H1 (cell line): ENCODE data around the gene GID4.

Experiments used
- BCL11A ChIP-seq, 2 experiments: IDR thresholded peaks; one replicate each; pipeline ENCODE4 v1.6.1; 2011; ENCODE audit warnings: low read depth in 2 of 2, low read length in 2 of 2, mild to moderate bottlenecking in 2 of 2
- CTCF ChIP-seq, 3 experiments: IDR thresholded peaks; 1 replicate in 2 of 3; 2 replicates in 1 of 3; pipeline versions ENCODE4 v1.5.1 to v1.6.1; 2011; ENCODE audit warnings: low read length in 3 of 3, mild to moderate bottlenecking in 3 of 3, inconsistent platforms in 2 of 3, low read depth in 1 of 3, moderate library complexity in 1 of 3; ENCODE audit not compliant: insufficient read depth in 1 of 3; ENCODE audit errors: control extremely low read depth in 1 of 3
- EGR1 ChIP-seq: IDR thresholded peaks from 2 replicates; pipeline ENCODE4 v1.6.1; 2011; ENCODE audit warnings: low read depth, low read length, borderline replicate concordance
- EP300 ChIP-seq, 2 experiments: IDR thresholded peaks; 1 replicate in 1 of 2; 2 replicates in 1 of 2; pipeline ENCODE4 v1.6.1; 2011 to 2012; ENCODE audit warnings: low read depth in 2 of 2, low read length in 2 of 2, mild to moderate bottlenecking in 2 of 2, borderline replicate concordance in 1 of 2, inconsistent platforms in 1 of 2, moderate library complexity in 1 of 2
- GABPA ChIP-seq: IDR thresholded peaks from 2 replicates; pipeline ENCODE4 v1.6.1; 2011; ENCODE audit warnings: mild to moderate bottlenecking, low read length, moderate library complexity, borderline replicate concordance; ENCODE audit not compliant: insufficient read depth
- KDM1A ChIP-seq: fragments of 200-600, 300-600 bp; sonication (generic); IDR thresholded peaks from 2 replicates; pipeline ENCODE4 v1.7.1; 2016; ENCODE audit warnings: mild to moderate bottlenecking, low read length, borderline replicate concordance
- POLR2A ChIP-seq, 2 experiments: IDR thresholded peaks; 1 replicate in 1 of 2; 2 replicates in 1 of 2; pipeline ENCODE4 v1.6.1; 2011; ENCODE audit warnings: low read depth in 2 of 2, low read length in 2 of 2, mild to moderate bottlenecking in 2 of 2; ENCODE audit errors: control extremely low read depth in 1 of 2
- POLR2AphosphoS5 ChIP-seq: IDR thresholded peaks from 2 replicates; pipeline ENCODE4 v1.6.1; 2011; ENCODE audit warnings: low read depth, low read length
- SP2 ChIP-seq: IDR thresholded peaks from 2 replicates; pipeline ENCODE4 v1.6.1; 2012; ENCODE audit warnings: mild to moderate bottlenecking, low read length, inconsistent platforms
- SUZ12 ChIP-seq: fragments of 200-600 bp; sonication (generic); IDR thresholded peaks from 2 replicates; pipeline ENCODE4 v1.6.1; 2012; ENCODE audit warnings: mild to moderate bottlenecking, inconsistent platforms, low read length, moderate library complexity, mixed read lengths
- USF2 ChIP-seq: IDR thresholded peaks from 2 replicates; pipeline ENCODE4 v1.6.1; 2011; ENCODE audit warnings: low read length, improper control_type of control experiment

- TF ChIP-seq CTCF (IDR thresholded peaks at IDR 0.05; ENCODE audit: control extremely low read depth in 1 of 3, insufficient read depth in 1 of 3, low read depth in 1 of 3, low read length in 3 of 3), result no peak
- TF ChIP-seq EP300 (IDR thresholded peaks at IDR 0.05; ENCODE audit: borderline replicate concordance in 1 of 2, low read depth in 2 of 2, low read length in 2 of 2), result no peak
- peak; percentile 97 for TF ChIP-seq USF2
- no peak for TF ChIP-seq SUZ12
- no peak for TF ChIP-seq EGR1
- TF ChIP-seq POLR2AphosphoS5, result peak; percentile 72
- TF ChIP-seq KDM1A, result no peak
- no peak for TF ChIP-seq BCL11A (IDR thresholded peaks at IDR 0.05; ENCODE audit: low read depth in 2 of 2, low read length in 2 of 2)
- TF ChIP-seq POLR2A (IDR thresholded peaks at IDR 0.05; ENCODE audit: control extremely low read depth in 1 of 2, low read depth in 2 of 2, low read length in 2 of 2), result peak in 1 of 2 experiments; percentile 62; a peak in 1 of 3 replicates
- no peak for TF ChIP-seq GABPA
- TF ChIP-seq SP2, result peak; percentile 62
These were observed at the start of gene GID4, which contains the start of gene ATPAF2 for GRCh38 chr17:18038861-18039534.
